Measurements from ENCODE around the gene SDK1. TPM values are rescaled to one million over a fixed set of nuclear protein-coding genes. Genes with fewer than 3 reads are reported as not detected.

SDK1 gene
- total and polyA plus RNA-seq, 10 of the 15 experiments (the other 5 are each of a cell fraction or from before 2014, with no cell fraction given) = 0.14 to 0.33 TPM; not detected in 8

GRCh38 chr7:3272691-3273141, 28.3 kb upstream of the SDK1 start:
- no peak for DNase-seq (ENCODE audit: low read depth, low spot score)
- Histone ChIP-seq H3K27me3 (replicated peaks in 1 of 2; ENCODE audit: control insufficient read depth in 2 of 2, insufficient read depth in 2 of 2, low read length in 1 of 2) (no peaks in the 10 kb centered on the region), H2AFZ (ENCODE audit: control insufficient read depth, low read depth, low read length) (no peak overlapping the region), H3K9ac (ENCODE audit: control insufficient read depth, insufficient read depth, low read length) (no peak overlapping the region), H3K79me2 (ENCODE audit: control insufficient read depth, insufficient read depth, low read length) (no peaks in the 10 kb centered on the region), H3K4me1 (ENCODE audit: control insufficient read depth, insufficient read depth, low read length) (no peaks in the 10 kb centered on the region), H3K36me3 (ENCODE audit: control insufficient read depth in 2 of 2, insufficient read depth in 2 of 2, low read length in 1 of 2) (no peaks in the 10 kb centered on the region), H3K27ac (ENCODE audit: control insufficient read depth, insufficient read depth) (no peak overlapping the region), H3K9me3 (replicated peaks; ENCODE audit: control insufficient read depth, insufficient read depth, low read length) (no peaks in the 10 kb centered on the region; the same call in 2 of the 3 replicates), H4K20me1 (ENCODE audit: control insufficient read depth, insufficient read depth) (no peaks in the 10 kb centered on the region), H3K4me2 (ENCODE audit: control insufficient read depth, insufficient read depth) (no peak overlapping the region), H3K4me3 (no peak overlapping the region)
- WGBS (ENCODE audit: insufficient coverage, insufficient replicate concordance, low lambda C conversion rate, missing lambda C conversion rate) = 22% methylated on average over 2 of the region's 2 CpGs
- TF ChIP-seq BCL11A (IDR thresholded peaks at IDR 0.05; ENCODE audit: low read depth, low read length) (no peak), RUNX3 (IDR thresholded peaks at IDR 0.05; ENCODE audit: low read length) (no peak), REST (IDR thresholded peaks at IDR 0.05; ENCODE audit: low read depth, low read length) (no peak), POLR2AphosphoS5 (IDR thresholded peaks at IDR 0.05; ENCODE audit: low read length) (no peak), NR2C2 (IDR thresholded peaks at IDR 0.05; ENCODE audit: borderline replicate concordance, control insufficient read depth, insufficient read length, low read depth) (no peak), WRNIP1 (IDR thresholded peaks at IDR 0.05; ENCODE audit: borderline replicate concordance, low read depth, low read length) (no peak), ZNF207 (IDR thresholded peaks at IDR 0.05; ENCODE audit: borderline replicate concordance) (no peak), FOS (IDR thresholded peaks at IDR 0.05; ENCODE audit: borderline replicate concordance, extremely low read depth, insufficient read length) (no peak), USF2 (IDR thresholded peaks at IDR 0.05; ENCODE audit: borderline replicate concordance, low read depth, low read length) (no peak), E2F4 (IDR thresholded peaks at IDR 0.05; ENCODE audit: low read depth, low read length) (no peak)
- FAIRE-seq = no peak
- CTCF ChIA-PET = no interaction called here
- no peak for ATAC-seq
- RAD21 ChIA-PET (ENCODE audit: unreplicated experiment) = no interaction called here
- intact Hi-C loops (cut with micrococcal nuclease; ENCODE audit: unreplicated experiment) = no loop called here
- in situ Hi-C loops (cut with MboI) = no loop called here
- SMC1A ChIA-PET (ENCODE audit: uncharacterized antibody, unreplicated experiment) = no interaction called here
- no TSS peak for BruUV-seq (replicated peaks)
- POLR2A ChIA-PET = no interaction called here

All from GM12878 (cell line).